ENCODE measurements around the gene CD163.
"Not testable (repeated sequence)": the region's sequence is repeated elsewhere in the genome, so short reads cannot be mapped to it uniquely, and the experiment has no call there.

CD163 gene

GRCh38 chr12:7503686-7504415, at the start of gene CD163:
Gene CD163 (minus strand): TSS chr12:7503777. CDS start chr12:7503690, 87 bp downstream.
- in situ Hi-C loops (cut with MboI; ENCODE audit: low sequenced_read_pairs) = no loop called here

DNA sequence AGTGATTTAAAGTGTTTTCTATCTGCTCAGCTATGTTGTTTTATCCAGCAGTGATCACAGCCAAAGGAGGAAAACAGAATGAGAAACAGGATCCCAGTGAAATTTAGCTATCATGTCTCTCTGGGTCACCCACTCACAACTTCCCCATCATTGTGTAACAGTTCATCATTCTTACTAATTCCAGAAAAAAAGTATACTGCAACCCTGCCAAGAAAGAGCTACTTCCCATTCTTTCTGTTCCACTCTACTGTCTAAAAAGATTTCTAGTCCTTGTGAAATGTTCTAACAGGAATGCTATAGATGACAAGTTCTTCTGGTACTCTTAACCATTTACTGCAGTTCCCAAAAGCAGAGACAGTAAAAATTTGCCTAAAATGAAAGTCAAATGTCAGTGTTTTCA, 39.2 kb upstream of the CD163 start:
- in situ Hi-C loops (cut with MboI; ENCODE audit: low sequenced_read_pairs) = no loop called here

DNA sequence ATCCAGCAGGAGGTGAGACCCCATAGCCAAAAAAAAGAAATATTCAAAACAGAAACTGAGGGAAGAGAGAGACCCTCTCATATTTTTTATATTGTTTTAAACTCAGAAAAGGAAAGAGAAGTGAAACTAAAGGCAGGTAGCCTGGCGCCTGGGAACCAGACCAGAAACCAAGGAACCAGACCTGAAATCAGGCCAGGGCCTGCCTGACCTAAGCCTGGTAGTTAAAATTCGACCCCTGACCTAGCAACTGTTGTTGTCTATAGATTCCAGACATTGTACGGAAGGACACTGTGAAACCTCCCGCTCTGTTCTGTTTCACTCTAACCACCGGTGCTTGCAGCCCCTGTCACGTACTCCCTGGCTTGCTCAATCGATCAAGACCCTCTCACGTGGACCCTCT, 38.5 kb upstream of the CD163 start:
- in situ Hi-C loops (cut with MboI; ENCODE audit: low sequenced_read_pairs) = no loop called here

DNA sequence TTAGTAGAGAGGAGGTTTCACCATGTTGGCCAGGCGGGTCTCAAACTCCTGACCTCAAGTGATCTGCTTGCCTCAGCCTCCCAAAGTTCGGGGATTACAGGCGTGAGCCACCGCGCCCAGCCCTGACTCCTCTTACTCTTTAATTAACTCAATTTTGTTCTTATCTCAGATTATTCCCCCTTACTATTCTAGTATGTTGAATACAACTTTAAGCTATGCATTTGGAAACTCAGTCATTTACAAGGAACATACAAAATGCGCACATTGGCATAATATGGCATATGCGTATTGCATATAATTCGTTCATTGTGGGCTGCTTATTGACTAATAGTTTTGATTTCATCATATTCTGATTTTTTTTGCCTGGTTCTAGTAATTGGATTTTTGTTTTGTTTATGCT, 10.8 kb upstream of the CD163 start:
- in situ Hi-C loops (cut with MboI; ENCODE audit: low sequenced_read_pairs) = no loop called here

DNA sequence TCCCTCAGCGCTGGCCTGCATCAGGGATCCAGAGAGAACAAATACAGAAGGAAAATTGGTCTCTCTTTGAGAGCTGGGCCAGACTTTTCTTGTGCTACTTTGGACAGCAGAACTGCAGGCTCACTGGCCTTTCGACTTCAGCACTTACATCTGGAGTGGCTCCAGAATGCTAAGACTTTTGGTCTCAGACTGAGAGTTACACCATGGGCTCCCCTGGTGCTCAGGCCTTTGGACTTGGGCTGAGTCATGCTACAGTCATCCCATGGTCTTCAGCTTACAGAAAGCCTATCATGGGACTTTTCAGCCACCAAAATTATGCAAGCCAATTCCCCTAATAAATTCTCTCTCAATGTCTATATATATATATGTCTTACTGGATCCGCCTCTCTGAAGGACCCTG, 9.0 kb upstream of the CD163 start:
- in situ Hi-C loops (cut with MboI; ENCODE audit: low sequenced_read_pairs) = no loop called here

DNA sequence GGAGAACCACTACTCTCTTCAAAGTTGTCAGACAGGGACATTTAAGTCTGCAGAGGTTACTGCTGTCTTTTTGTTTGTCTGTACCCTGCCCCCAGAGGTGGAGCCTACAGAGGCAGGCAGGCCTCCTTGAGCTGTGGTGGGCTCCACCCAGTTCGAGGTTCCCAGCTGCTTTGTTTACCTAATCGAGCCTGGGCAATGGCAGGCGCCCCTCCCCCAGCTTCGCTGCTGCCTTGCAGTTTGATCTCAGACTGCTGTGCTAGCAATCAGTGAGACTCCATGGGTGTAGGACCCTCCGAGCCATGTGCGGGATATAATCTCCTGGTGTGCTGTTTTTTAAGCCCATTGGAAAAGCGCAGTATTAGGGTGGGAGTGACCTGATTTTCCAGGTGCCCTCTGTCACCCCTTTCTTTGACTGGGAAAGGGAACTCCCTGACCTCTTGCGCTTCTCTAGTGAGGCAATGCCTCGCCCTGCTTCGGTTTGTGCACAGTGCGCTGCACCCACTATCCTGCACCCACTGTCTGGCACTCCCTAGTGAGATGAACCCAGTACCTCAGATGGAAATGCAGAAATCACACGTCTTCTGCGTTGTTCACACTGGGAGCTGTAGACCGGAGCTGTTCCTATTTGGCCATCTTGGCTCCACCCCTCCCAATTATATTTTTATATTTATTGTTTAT, 6.4 kb upstream of the CD163 start:
- in situ Hi-C loops (cut with MboI; ENCODE audit: low sequenced_read_pairs) = not testable (repeated sequence)

GRCh38 chr12:7502612-7503011, 965 bp downstream of the CD163 start:
- in situ Hi-C loops (cut with MboI; ENCODE audit: low sequenced_read_pairs) = no loop called here

DNA sequence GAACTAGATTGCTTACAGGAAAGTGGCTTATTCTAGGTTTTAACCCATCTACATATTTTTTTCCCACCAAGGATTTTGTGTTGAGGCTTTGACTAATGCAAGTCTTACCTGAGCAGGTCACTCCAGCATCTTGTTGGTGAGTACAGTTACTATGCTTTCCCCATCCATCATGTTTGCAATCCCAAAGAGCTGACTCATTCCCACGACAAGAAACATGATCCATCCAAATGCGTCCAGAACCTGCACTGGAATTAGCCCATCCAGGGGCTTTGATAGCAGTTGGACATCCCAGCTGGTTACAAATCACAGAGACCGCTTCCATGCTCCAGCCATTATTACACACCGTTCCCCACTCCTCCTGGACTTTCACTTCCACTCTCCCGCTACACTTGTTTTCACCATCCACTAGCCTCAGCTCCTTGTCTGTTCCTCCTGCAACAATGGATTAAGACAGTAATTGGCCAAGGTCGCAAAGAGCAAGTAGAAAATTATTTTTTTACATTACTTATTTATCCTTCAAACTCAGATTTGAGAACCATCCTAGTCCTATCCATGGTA, 2.5 kb downstream of the CD163 start:
- in situ Hi-C loops (cut with MboI; ENCODE audit: low sequenced_read_pairs) = no loop called here

- in situ Hi-C loops (cut with MboI; ENCODE audit: low sequenced_read_pairs) = no loop called here
These were observed 3.9 kb downstream of the CD163 start for GRCh38 chr12:7499636-7500035.

GRCh38 chr12:7498809-7499208, 4.8 kb downstream of the CD163 start:
- in situ Hi-C loops (cut with MboI; ENCODE audit: low sequenced_read_pairs) = no loop called here

DNA sequence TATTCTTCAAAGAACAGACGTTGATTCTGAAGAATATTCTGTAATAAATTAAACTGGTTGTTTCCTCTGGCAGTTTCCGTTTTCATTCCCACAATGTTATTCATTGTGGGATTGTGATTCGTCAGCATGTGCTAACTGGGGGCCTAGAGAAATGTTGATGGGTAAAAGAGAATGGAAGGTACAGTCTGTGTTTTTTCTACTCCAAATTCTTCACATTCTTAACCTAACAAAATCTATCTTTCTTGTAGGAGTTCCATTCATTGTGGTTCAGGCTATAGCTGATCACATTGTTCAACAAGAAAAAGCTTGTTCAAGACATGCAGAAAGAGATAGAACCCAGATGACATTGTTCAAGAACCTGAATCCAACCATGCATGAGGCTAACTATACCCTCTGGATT, 5.9 kb downstream of the CD163 start:
- in situ Hi-C loops (cut with MboI; ENCODE audit: low sequenced_read_pairs) = no loop called here

GRCh38 chr12:7496451-7496850, 7.1 kb downstream of the CD163 start:
- in situ Hi-C loops (cut with MboI; ENCODE audit: low sequenced_read_pairs) = no loop called here

DNA sequence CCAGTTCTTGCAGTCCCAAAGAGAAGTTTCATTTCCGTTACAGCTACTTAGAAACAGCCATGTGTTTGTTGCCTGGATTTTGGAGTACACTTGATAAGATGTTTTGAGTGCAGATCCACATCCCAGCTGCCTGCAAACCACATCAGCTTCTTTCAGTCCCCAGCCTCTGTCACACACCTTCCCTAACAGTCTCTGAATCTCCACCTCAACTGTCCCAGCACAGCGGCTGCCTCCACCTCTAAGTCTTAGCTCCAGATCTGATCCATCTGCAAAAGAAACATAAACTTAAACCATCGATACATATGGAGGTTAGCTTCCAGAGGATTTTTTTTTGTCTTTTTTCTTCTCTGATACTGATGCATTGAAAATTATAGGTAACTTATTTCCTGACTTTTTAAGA, 8.4 kb downstream of the CD163 start:
- in situ Hi-C loops (cut with MboI; ENCODE audit: low sequenced_read_pairs) = no loop called here

- in situ Hi-C loops (cut with MboI; ENCODE audit: low sequenced_read_pairs) = no loop called here
These were observed 10.6 kb downstream of the CD163 start for GRCh38 chr12:7493006-7493405.

GRCh38 chr12:7486512-7486911, 17.1 kb downstream of the CD163 start:
- in situ Hi-C loops (cut with MboI; ENCODE audit: low sequenced_read_pairs) = no loop called here

GRCh38 chr12:7485095-7485494, 18.5 kb downstream of the CD163 start:
- in situ Hi-C loops (cut with MboI; ENCODE audit: low sequenced_read_pairs) = no loop called here

DNA sequence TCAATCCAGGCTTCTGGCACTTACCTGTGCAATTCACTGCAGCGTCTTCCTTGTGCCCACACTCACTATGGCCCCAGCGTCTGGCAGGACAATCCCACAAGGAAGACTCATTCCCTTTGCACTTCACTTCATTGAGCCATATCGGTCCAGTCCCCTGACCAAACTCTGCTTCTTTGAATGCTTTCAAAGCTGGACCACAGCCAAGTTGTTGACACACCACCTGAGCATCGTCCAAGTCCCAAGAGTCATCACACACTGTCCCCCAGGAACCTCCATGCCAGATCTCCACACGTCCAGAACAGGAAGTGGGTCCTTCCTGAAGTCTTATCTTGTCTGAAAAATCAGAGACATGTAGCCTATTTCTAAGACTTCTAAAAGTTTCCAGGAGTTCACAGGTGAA, 20.2 kb downstream of the CD163 start:
- in situ Hi-C loops (cut with MboI; ENCODE audit: low sequenced_read_pairs) = no loop called here

DNA sequence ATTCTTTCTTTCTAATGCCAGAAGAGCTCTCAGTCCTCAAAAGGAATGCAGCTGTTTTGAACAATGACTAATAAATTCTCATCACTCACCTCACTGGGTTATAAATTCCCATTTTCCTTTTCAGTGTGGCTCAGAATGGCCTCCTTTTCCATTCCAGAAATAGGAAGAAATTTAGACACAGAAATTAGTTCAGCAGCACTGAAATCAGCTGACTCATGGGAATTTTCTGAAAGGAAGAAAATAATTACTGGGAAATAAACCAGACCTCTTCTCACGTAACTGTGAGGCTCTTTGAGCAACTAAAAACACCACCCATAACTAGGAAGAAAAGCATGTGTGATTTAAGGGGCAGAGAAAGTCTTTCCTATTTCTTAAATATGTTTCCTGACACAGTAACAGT, 23.8 kb downstream of the CD163 start:
- in situ Hi-C loops (cut with MboI; ENCODE audit: low sequenced_read_pairs) = no loop called here

GRCh38 chr12:7472060-7472459, 31.5 kb downstream of the CD163 start:
- in situ Hi-C loops (cut with MboI; ENCODE audit: low sequenced_read_pairs) = no loop called here

GRCh38 chr12:7460375-7461259, 43.0 kb downstream of the CD163 start:
- in situ Hi-C loops (cut with MboI; ENCODE audit: low sequenced_read_pairs) = no loop called here

DNA sequence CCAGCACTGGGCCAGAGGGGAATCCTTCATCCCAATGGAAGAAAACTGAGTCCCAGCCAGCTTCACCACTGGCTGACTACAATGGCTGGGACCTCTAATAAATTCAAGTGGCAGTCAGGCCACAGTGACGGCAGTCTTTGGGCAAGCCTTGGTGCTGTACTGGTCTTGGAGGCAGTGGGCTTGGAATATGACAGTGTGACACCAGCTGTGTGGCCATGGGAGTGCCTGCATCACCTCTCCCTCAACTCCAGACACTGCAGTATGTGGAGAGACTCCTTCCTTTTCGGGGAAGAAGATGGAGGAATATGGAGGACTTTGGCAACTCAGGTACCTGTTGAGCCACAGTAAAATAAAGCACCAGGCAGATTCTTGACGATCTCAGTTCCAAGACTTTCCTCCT, 43.6 kb downstream of the CD163 start:
- in situ Hi-C loops (cut with MboI; ENCODE audit: low sequenced_read_pairs) = loop anchor here (5.0 to 10.0 kb wide), 2 partner anchors 85 to 238 kb away; no protein-coding TSS in a partner anchor
